Muscle layer of colon (tissue), 2 donors: ENCODE measurements around the gene SLTM.
"Not testable (repeated sequence)": the region's sequence is repeated elsewhere in the genome, so short reads cannot be mapped to it uniquely, and the experiment has no call there.

Experiments
- H3K27ac ChIP-seq: one replicate; pipeline ENCODE4 v1.7.0; 2013; ENCODE audit warnings: low read depth, mild to moderate bottlenecking, low read length, moderate library complexity
- H3K27me3 ChIP-seq, 2 donors: one replicate each; pipeline ENCODE4 v1.7.0; 2013; ENCODE audit warnings: low read length in 2 of 2, mild to moderate bottlenecking in 2 of 2; ENCODE audit not compliant: insufficient read depth in 2 of 2, control insufficient read depth in 1 of 2
- H3K36me3 ChIP-seq: one replicate; pipeline ENCODE4 v1.7.0; 2013; ENCODE audit warnings: mild to moderate bottlenecking, low read length; ENCODE audit not compliant: insufficient read depth
- H3K4me1 ChIP-seq: one replicate; pipeline ENCODE4 v1.7.0; 2013; ENCODE audit warnings: mild to moderate bottlenecking, low read length; ENCODE audit not compliant: insufficient read depth
- H3K4me3 ChIP-seq, 2 donors: one replicate each; pipeline ENCODE4 v1.7.0; 2013; ENCODE audit warnings: low read length in 2 of 2, low read depth in 1 of 2, mild to moderate bottlenecking in 1 of 2, moderate library complexity in 1 of 2
- H3K9ac ChIP-seq: one replicate; pipeline ENCODE4 v1.7.0; 2013; ENCODE audit warnings: low read length
- H3K9me3 ChIP-seq: one replicate; pipeline ENCODE4 v1.7.0; 2013; ENCODE audit warnings: mild to moderate bottlenecking, low read length
- donor health status: abdominal sarcoma.
- donor health status: Adenocarcinoma of cecum.

Gene SLTM

GRCh38 chr15:58908550-58909309 is 24.7 kb downstream of the SLTM start:
- H3K4me1 ChIP-seq: peaks cover 6% of the 10 kb centered on the region
- no peak overlapping the region for H3K9ac ChIP-seq
- H3K36me3 ChIP-seq: peaks cover 22% of the 10 kb centered on the region
- no peak overlapping the region for H3K27ac ChIP-seq
- H3K27me3 ChIP-seq: no peaks in the 10 kb centered on the region
- no peak overlapping the region for H3K4me3 ChIP-seq
- no peaks in the 10 kb centered on the region for H3K9me3 ChIP-seq

GRCh38 chr15:58900631-58901030 is 32.8 kb downstream of the SLTM start:
- H3K36me3 ChIP-seq: peaks cover 30% of the 10 kb centered on the region
- H3K9me3 ChIP-seq: no peaks in the 10 kb centered on the region
- H3K4me3 ChIP-seq: no peak overlapping the region
- H3K27ac ChIP-seq: no peak overlapping the region
- no peaks in the 10 kb centered on the region for H3K27me3 ChIP-seq
- no peak overlapping the region for H3K9ac ChIP-seq
- no peaks in the 10 kb centered on the region for H3K4me1 ChIP-seq

GRCh38 chr15:58898150-58898680 is 35.3 kb downstream of the SLTM start:
- H3K9ac ChIP-seq: no peak overlapping the region
- no peak overlapping the region for H3K4me3 ChIP-seq
- H3K36me3 ChIP-seq: peaks cover 49% of the 10 kb centered on the region
- no peaks in the 10 kb centered on the region for H3K9me3 ChIP-seq
- H3K4me1 ChIP-seq: no peaks in the 10 kb centered on the region
- no peak overlapping the region for H3K27ac ChIP-seq
- H3K27me3 ChIP-seq: no peaks in the 10 kb centered on the region

- Histone ChIP-seq H3K36me3 (peaks cover 83% of the 10 kb centered on the region), H3K27ac (no peak overlapping the region), H3K9ac (no peak overlapping the region), H3K4me1 (no peaks in the 10 kb centered on the region), H3K9me3 (no peaks in the 10 kb centered on the region), H3K4me3 (no peak overlapping the region), H3K27me3 (no peaks in the 10 kb centered on the region)
These were observed 44.1 kb downstream of the SLTM start for GRCh38 chr15:58889363-58889762.

GRCh38 chr15:58886921-58887320 is 46.6 kb downstream of the SLTM start:
- no peaks in the 10 kb centered on the region for H3K27me3 ChIP-seq
- no peak overlapping the region for H3K4me3 ChIP-seq
- H3K4me1 ChIP-seq: no peaks in the 10 kb centered on the region
- no peak overlapping the region for H3K9ac ChIP-seq
- peaks cover 72% of the 10 kb centered on the region for H3K36me3 ChIP-seq
- H3K27ac ChIP-seq: no peak overlapping the region
- no peaks in the 10 kb centered on the region for H3K9me3 ChIP-seq

GRCh38 chr15:58883926-58884325 is 49.6 kb downstream of the SLTM start:
- H3K27ac ChIP-seq, H3K4me1 ChIP-seq, H3K4me3 ChIP-seq, H3K9me3 ChIP-seq, H3K9ac ChIP-seq, H3K27me3 ChIP-seq: not testable (repeated sequence)
- peaks cover 63% of the 10 kb centered on the region for H3K36me3 ChIP-seq

- no peak overlapping the region for H3K4me3 ChIP-seq
- H3K27me3 ChIP-seq: no peaks in the 10 kb centered on the region
- H3K36me3 ChIP-seq: peaks cover 55% of the 10 kb centered on the region
- no peaks in the 10 kb centered on the region for H3K9me3 ChIP-seq
- no peak overlapping the region for H3K27ac ChIP-seq
- no peak overlapping the region for H3K9ac ChIP-seq
- no peaks in the 10 kb centered on the region for H3K4me1 ChIP-seq
These were observed 51.2 kb downstream of the SLTM start for GRCh38 chr15:58882243-58882642.

GRCh38 chr15:58880320-58880719 is 53.2 kb downstream of the SLTM start:
- H3K9me3 ChIP-seq: no peaks in the 10 kb centered on the region
- peaks cover 43% of the 10 kb centered on the region for H3K36me3 ChIP-seq
- H3K27ac ChIP-seq: no peak overlapping the region
- no peak overlapping the region for H3K9ac ChIP-seq
- no peak overlapping the region for H3K4me3 ChIP-seq
- H3K4me1 ChIP-seq: no peaks in the 10 kb centered on the region
- H3K27me3 ChIP-seq: no peaks in the 10 kb centered on the region

GRCh38 chr15:58877999-58878825 is 55.3 kb downstream of the SLTM start:
- H3K4me1 ChIP-seq: no peaks in the 10 kb centered on the region
- H3K9me3 ChIP-seq: no peaks in the 10 kb centered on the region
- H3K36me3 ChIP-seq: peaks cover 30% of the 10 kb centered on the region
- H3K9ac ChIP-seq: no peak overlapping the region
- no peaks in the 10 kb centered on the region for H3K27me3 ChIP-seq
- H3K27ac ChIP-seq: no peak overlapping the region
- H3K4me3 ChIP-seq: no peak overlapping the region

- Histone ChIP-seq H3K9me3 (no peaks in the 10 kb centered on the region), H3K4me3 (no peak overlapping the region), H3K4me1 (no peaks in the 10 kb centered on the region), H3K27me3 (no peaks in the 10 kb centered on the region), H3K9ac (no peak overlapping the region), H3K36me3 (peaks cover 20% of the 10 kb centered on the region), H3K27ac (no peak overlapping the region)
These were observed 57.0 kb downstream of the SLTM start for GRCh38 chr15:58876306-58877106.

GRCh38 chr15:58875343-58875742 is 58.1 kb downstream of the SLTM start:
- Histone ChIP-seq H3K4me3 (no peak overlapping the region), H3K36me3 (peaks cover 17% of the 10 kb centered on the region), H3K9ac (no peak overlapping the region), H3K4me1 (no peaks in the 10 kb centered on the region), H3K27ac (no peak overlapping the region), H3K9me3 (no peaks in the 10 kb centered on the region), H3K27me3 (no peaks in the 10 kb centered on the region)
